DND-41 (cell line): ENCODE data around the gene NPTN.

ENCODE experiments used
- ATAC-seq: fragments of 200-7000 bp; cut with Tn5 transposase; 3 replicates; pipeline ENCODE4 v1.9.1; 2021; ENCODE audit warnings: low read depth; ENCODE audit not compliant: insufficient read depth
- DNase-seq: peaks from one replicate; pipeline ENCODE4 v3.0.0-alpha.2; 2020
- H2AFZ ChIP-seq: 2 replicates; pipeline ENCODE4 v1.6.0; 2012; ENCODE audit warnings: low read depth, low read length
- H3K27ac ChIP-seq: 2 replicates; pipeline ENCODE4 v1.5.1; 2012; ENCODE audit warnings: low read length, inconsistent platforms
- H3K27me3 ChIP-seq: fragments of 200-600 bp; sonication (generic); 2 replicates; pipeline ENCODE4 v1.6.0; 2012; ENCODE audit warnings: low read length, mild to moderate bottlenecking, inconsistent platforms; ENCODE audit not compliant: insufficient read depth, poor library complexity
- H3K36me3 ChIP-seq: 2 replicates; pipeline ENCODE4 v1.5.1; 2012; ENCODE audit warnings: low read length, inconsistent platforms; ENCODE audit not compliant: insufficient read depth
- H3K4me1 ChIP-seq: 2 replicates; pipeline ENCODE4 v1.5.1; 2012; ENCODE audit warnings: mild to moderate bottlenecking, low read length; ENCODE audit not compliant: insufficient read depth
- H3K4me2 ChIP-seq: 2 replicates; pipeline ENCODE4 v1.6.0; 2012; ENCODE audit warnings: mild to moderate bottlenecking, moderate library complexity, low read length, inconsistent platforms; ENCODE audit not compliant: insufficient read depth
- H3K4me3 ChIP-seq, 2 experiments: fragments of 200-600 bp in 1 of 2; shearing (Covaris generic) in 1 of 2; 2 replicates each; pipeline ENCODE4 v1.5.1; 2012 to 2016; ENCODE audit warnings: inconsistent platforms in 2 of 2, low read length in 2 of 2, mild to moderate bottlenecking in 2 of 2, low read depth in 1 of 2, moderate library complexity in 1 of 2
- H3K79me2 ChIP-seq: 2 replicates; pipeline ENCODE4 v1.6.0; 2012; ENCODE audit warnings: low read length, inconsistent platforms; ENCODE audit not compliant: insufficient read depth
- H3K9ac ChIP-seq: 2 replicates; pipeline ENCODE4 v1.6.0; 2012; ENCODE audit warnings: low read depth, mild to moderate bottlenecking, inconsistent platforms, low read length, moderate library complexity
- H3K9me3 ChIP-seq: 2 replicates; pipeline ENCODE4 v1.5.1; 2012; ENCODE audit warnings: low read length, moderate library complexity, mild to moderate bottlenecking, inconsistent platforms; ENCODE audit not compliant: insufficient read depth, severe bottlenecking
- H4K20me1 ChIP-seq: 2 replicates; pipeline ENCODE4 v1.6.0; 2012; ENCODE audit warnings: low read length; ENCODE audit not compliant: insufficient read depth
- CTCF ChIP-seq: IDR thresholded peaks from 2 replicates; pipeline ENCODE4 v1.5.1; 2012; ENCODE audit warnings: borderline replicate concordance, low read length, moderate library complexity, mild to moderate bottlenecking; ENCODE audit not compliant: poor library complexity, severe bottlenecking; ENCODE audit errors: extremely low read depth
- EZH2 ChIP-seq: IDR thresholded peaks from 3 replicates; pipeline ENCODE4 v1.6.1; 2012; ENCODE audit warnings: borderline replicate concordance, low read depth, mild to moderate bottlenecking, moderate library complexity, low read length, inconsistent platforms; ENCODE audit not compliant: severe bottlenecking

NPTN gene

GRCh38 chr15:73560501-73561117 is 72.6 kb downstream of the NPTN start:
- no peaks in the 10 kb centered on the region for H3K4me1 ChIP-seq
- no peak overlapping the region for H2AFZ ChIP-seq
- H3K4me3 ChIP-seq, result no peak overlapping the region
- peaks cover 34% of the 10 kb centered on the region for H3K36me3 ChIP-seq
- H3K27ac ChIP-seq, result no peak overlapping the region
- no peak overlapping the region for H3K4me2 ChIP-seq
- TF ChIP-seq CTCF (peak; percentile 36), EZH2 (no peak)
- no peaks in the 10 kb centered on the region for H4K20me1 ChIP-seq
- peak; percentile 50; the same call in 1 of the 3 replicates for ATAC-seq
- no peaks in the 10 kb centered on the region for H3K9me3 ChIP-seq
- H3K27me3 ChIP-seq, result no peaks in the 10 kb centered on the region
- DNase-seq, result peak; percentile 9
- H3K9ac ChIP-seq, result no peak overlapping the region
- no peaks in the 10 kb centered on the region for H3K79me2 ChIP-seq

GRCh38 chr15:73558529-73558928 is 74.7 kb downstream of the NPTN start:
- H3K4me1 ChIP-seq, result no peaks in the 10 kb centered on the region
- H3K9ac ChIP-seq, result no peak overlapping the region
- no peak overlapping the region for H3K27ac ChIP-seq
- H3K4me3 ChIP-seq, result no peak overlapping the region
- TF ChIP-seq EZH2 (no peak), CTCF (no peak)
- H2AFZ ChIP-seq, result no peak overlapping the region
- no peak for ATAC-seq
- H4K20me1 ChIP-seq, result no peaks in the 10 kb centered on the region
- peaks cover 27% of the 10 kb centered on the region for H3K36me3 ChIP-seq
- H3K27me3 ChIP-seq, result no peaks in the 10 kb centered on the region
- no peaks in the 10 kb centered on the region for H3K9me3 ChIP-seq
- no peak overlapping the region for H3K4me2 ChIP-seq
- H3K79me2 ChIP-seq, result no peaks in the 10 kb centered on the region
- no peak for DNase-seq

GRCh38 chr15:73555080-73555479 is 78.1 kb downstream of the NPTN start:
- no peaks in the 10 kb centered on the region for H4K20me1 ChIP-seq
- no peak for TF ChIP-seq CTCF
- TF ChIP-seq EZH2, result no peak
- no peaks in the 10 kb centered on the region for H3K4me1 ChIP-seq
- H2AFZ ChIP-seq, result no peak overlapping the region
- no peaks in the 10 kb centered on the region for H3K27me3 ChIP-seq
- H3K27ac ChIP-seq, result no peak overlapping the region
- DNase-seq (no peak), ATAC-seq (no peak)
- H3K4me3 ChIP-seq, result no peak overlapping the region
- H3K4me2 ChIP-seq, result no peak overlapping the region
- H3K9ac ChIP-seq, result no peak overlapping the region
- peaks cover 8% of the 10 kb centered on the region; the same call in 1 of the 2 replicates for H3K36me3 ChIP-seq
- no peaks in the 10 kb centered on the region for H3K79me2 ChIP-seq
- no peaks in the 10 kb centered on the region for H3K9me3 ChIP-seq
